GM10266 (cell line): Measurements from ENCODE around the gene EIF4A3.

Experiments used
- DNase-seq: peaks from one replicate; pipeline ENCODE4 v3.0.0; 2012; ENCODE audit errors: extremely low spot score
- TF ChIP-seq, protein P1 (sequence below): IDR thresholded peaks from 2 replicates; pipeline ENCODE4 v1.5.1; 2012; ENCODE audit warnings: mild to moderate bottlenecking, low read depth; ENCODE audit not compliant: control insufficient read depth, insufficient read depth; ENCODE audit errors: missing control alignments

The EIF4A3 gene

DNA sequence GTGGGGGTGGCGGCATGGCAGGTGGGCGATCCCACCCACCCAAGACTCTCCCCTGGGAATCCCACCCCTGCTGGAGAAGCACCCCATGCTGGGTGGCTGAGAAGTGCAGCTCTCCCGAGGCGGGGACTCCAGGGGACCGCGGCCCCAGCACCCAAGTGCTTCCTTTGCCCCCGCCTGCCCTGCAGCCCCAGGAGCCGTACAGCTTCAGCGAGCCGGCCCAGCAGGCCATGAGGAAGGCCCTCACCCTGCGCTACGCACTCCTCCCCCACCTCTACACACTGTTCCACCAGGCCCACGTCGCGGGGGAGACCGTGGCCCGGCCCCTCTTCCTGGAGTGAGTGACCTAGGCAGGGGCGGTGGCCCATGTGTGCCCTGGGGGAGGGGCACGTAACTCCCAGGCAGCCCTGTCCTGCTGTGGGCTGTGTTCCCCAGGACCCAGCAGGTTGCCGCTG lies 33.9 kb downstream of the EIF4A3 start:
- DNase-seq: no peak
- TF ChIP-seq, protein P1, sequence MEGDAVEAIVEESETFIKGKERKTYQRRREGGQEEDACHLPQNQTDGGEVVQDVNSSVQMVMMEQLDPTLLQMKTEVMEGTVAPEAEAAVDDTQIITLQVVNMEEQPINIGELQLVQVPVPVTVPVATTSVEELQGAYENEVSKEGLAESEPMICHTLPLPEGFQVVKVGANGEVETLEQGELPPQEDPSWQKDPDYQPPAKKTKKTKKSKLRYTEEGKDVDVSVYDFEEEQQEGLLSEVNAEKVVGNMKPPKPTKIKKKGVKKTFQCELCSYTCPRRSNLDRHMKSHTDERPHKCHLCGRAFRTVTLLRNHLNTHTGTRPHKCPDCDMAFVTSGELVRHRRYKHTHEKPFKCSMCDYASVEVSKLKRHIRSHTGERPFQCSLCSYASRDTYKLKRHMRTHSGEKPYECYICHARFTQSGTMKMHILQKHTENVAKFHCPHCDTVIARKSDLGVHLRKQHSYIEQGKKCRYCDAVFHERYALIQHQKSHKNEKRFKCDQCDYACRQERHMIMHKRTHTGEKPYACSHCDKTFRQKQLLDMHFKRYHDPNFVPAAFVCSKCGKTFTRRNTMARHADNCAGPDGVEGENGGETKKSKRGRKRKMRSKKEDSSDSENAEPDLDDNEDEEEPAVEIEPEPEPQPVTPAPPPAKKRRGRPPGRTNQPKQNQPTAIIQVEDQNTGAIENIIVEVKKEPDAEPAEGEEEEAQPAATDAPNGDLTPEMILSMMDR: no peak

DNA sequence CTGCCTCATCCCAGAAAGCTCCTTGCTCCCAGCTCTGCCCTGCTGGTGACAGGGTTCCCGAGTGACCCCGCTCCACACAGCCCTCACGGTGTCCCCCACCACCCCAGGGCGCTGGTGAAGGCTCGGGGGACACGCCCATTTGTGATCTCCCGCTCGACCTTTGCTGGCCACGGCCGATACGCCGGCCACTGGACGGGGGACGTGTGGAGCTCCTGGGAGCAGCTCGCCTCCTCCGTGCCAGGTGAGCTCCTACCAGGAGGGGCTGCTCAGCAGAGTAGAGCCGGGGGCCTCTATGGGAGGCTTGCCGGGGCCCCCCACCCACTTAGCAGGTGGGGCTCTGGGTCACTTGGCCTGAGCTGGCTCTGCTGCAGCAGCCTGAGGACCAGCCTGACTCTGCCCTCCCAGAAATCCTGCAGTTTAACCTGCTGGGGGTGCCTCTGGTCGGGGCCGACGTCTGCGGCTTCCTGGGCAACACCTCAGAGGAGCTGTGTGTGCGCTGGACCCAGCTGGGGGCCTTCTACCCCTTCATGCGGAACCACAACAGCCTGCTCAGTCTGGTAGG lies 34.4 kb downstream of the EIF4A3 start:
- no peak for DNase-seq
- TF ChIP-seq, protein P1: no peak

DNA sequence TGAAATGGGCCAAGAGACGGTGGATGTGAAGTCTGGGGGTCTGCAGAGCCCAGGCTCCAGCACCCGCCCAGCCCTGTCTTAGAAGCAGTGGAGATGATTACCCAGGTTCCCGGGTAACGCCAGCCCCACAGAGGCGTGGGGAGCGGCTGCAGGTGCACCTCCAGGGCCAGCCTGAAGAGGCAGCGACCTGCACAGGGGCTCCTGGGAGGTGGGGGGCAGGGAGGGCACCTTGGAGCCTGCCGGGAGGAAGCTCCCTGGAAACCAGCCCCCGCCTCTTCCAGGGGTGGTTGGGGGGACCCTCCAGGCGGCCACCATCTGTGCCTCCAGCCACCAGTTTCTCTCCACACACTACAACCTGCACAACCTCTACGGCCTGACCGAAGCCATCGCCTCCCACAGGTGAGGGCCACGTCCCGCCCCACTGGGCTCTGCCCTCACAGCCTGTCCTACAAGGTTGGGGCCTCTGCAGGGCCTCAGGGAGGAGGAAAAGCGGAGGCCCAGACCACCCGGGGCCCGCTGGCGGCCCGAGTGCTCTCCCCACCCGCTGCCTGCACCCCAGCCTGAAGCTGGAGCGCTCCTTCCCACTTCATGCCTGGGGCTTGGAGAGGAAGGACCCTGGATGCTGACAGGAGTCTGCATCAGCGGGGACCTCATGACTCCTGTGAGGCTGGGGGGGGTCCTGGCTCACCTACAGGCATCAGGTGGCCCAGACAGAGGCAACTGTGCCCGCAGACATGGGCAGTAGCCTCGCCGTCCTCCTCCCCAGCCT lies 35.0 kb downstream of the EIF4A3 start:
- DNase-seq: no peak
- TF ChIP-seq, protein P1: no peak

DNA sequence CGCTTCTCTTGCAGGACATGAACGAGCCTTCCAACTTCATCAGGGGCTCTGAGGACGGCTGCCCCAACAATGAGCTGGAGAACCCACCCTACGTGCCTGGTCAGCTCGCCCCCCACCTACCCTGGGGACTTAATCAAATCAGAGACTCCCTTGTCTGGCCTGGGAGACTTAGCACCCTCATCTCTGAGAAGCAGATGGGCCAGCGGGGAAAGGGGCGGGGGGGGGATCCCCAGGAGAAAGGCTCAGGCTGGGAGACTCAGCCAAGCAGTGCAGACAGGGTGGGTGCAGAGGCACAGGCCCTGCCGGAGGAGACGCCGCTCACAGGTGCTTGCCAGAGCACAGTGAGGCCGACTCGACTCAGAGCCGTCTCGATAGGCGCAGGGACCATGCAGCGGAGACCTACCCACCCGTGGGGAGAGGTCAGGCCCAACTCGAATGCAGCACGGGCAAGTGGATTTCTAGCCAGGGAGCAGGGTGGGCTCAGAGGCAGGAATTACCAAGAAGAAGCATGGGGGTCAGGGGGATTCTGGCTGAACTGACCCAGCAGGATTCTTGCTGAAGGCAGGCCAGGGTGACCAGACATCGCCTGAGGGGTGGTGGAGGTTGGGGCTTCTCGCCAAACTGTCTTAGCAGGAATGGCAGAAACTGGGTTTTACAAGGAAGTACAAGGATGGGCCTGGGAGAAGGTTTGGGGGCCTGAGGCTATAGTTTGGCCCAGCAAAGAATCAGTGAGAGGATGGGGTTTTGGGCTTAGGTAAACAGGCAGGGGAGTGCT lies 35.8 kb downstream of the EIF4A3 start:
- DNase-seq: no peak
- TF ChIP-seq, protein P1: no peak

DNA sequence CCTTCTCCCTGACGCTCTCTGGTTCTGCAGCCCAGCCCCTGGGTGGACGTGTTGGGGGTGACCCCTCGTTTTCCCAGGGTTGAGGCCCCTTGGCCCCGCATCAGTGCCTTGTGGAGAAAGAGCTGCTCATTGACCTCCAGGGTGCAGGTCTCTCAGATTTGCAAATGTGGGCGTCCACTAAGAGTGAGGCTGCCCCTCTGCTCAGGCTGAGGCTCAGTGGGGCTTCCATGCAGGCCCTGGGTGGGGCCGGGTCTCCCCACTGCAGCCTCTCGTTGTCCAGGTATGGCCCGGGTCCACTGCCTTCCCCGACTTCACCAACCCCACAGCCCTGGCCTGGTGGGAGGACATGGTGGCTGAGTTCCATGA lies 36.5 kb downstream of the EIF4A3 start:
- TF ChIP-seq, protein P1: no peak
- no peak for DNase-seq

DNA sequence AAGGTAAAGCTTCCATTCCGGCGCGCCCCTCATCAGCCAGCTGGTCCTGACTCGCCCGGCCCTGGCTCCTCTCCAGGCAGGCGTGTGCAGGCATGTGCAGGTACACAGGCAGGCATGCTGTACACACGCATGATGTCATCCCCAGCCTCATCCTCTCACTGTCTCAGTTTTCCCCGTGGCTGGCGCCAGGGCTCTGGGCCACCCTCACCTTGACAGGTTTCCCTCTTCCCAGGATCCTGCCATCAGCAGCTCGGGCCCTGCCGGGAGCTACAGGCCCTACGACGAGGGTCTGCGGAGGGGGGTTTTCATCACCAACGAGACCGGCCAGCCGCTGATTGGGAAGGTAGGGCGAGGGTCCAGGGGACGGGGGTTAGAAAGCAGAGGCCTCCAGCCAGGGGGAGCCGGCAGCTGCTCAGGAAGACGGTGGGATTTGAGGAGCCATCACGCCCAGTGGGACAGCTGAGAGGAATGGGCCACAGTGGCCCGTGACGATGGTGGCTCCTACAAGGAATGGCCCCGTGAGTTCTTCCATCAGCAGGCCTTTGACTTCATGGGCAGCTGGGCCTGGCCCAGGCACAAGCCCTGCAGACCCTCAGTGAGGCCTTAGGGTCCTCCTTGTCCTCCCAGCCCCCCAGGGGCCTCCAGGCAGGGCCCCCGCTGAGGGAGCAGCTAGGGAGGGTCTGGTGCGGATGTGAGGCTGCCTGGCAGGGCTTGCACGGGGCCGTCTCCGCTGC lies 37.0 kb downstream of the EIF4A3 start:
- DNase-seq: no peak
- TF ChIP-seq, protein P1: no peak
